GM19395 (cell line): ENCODE measurements around the gene MAPK7.

Experiments used
- ATAC-seq: cut with Tn5 transposase; IDR thresholded peaks from one replicate; pipeline ENCODE4 v1.9.1; 2021; ENCODE audit warnings: mild to moderate bottlenecking, moderate library complexity; ENCODE audit not compliant: unreplicated experiment

Gene MAPK7

GRCh38 chr17:19392303-19392702 lies 14.0 kb downstream of the MAPK7 start:
- no peak for ATAC-seq

DNA sequence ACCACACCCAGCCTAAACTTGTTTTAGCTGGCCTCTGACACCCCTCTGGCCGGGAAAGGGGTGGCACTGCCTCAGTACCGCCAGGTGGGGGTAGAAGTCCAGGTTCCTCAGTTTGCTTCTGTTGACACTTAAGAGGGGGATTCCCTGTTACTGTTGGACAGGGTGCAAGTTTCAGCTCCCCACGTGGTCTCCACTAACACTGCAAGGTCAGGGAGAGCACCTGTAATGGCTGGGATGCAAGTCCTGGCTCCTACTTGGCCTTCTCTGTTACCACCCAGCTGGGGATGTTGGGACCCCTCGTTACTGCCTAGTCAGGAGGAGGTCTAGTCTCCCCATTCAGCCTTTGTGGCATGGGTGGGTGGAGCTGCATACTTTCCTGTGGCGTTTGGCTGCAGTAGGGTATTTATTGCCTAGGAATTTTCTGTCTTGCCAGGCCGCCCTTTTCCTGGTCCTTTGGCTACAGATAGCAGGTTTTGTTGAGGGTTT lies 19.3 kb downstream of the MAPK7 start:
- no peak for ATAC-seq

- ATAC-seq: no peak
These were observed 20.2 kb downstream of the MAPK7 start for GRCh38 chr17:19398301-19399181.

DNA sequence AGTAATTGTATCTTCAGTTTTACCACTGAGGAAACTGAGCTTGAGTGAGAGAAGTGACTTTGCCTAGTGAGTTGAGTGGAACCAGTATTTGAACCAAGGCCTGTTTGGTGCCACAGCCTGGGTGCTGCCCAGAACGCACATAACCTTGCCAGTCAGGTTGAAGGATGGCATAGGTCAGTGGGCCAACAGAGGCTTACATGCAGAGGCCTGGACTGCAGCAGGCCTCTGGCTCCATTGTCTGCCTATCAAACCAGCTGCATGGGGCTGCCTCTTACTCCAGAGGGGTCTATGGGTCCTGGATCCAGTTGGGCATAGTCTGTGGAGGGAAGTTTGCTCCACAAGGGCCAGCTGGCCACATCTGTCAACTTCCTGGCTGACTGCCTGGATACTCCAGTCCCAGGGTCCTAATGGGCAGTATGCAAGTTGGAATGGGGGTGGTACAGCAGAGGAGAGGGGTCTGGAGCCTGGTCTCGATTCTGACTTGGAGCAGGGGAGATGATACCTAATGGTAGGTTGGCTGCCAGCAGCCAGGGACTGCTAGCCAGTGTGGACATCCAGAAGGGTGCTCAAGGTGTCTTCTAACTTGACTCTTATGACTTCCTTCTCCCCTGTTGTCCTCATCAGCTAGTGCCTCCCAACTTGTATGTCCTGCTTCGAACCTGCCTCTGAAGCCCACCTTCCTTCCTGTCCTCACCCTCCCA lies 21.6 kb downstream of the MAPK7 start:
- ATAC-seq: no peak

- ATAC-seq: no peak
These were observed 23.2 kb downstream of the MAPK7 start for GRCh38 chr17:19401321-19402010.

DNA sequence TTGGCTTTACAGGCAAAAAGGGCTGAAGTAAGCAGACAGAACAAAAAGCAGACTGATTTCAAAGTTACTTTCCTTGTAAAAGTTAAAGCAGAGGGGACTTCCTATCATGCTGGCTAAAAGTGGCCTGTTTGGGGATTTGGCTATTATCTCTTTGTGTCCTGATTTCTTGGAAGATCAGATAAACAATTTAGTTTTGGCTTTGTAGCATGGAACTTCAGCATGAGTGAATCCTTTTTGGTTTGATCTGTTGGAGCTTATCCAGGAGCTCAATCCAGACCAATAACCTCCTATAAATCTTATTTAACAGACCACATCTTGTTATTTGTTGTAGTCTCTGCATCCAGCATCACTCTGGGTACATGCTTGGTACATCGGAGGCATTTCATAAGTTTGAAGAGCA lies 23.9 kb downstream of the MAPK7 start:
- ATAC-seq: no peak

DNA sequence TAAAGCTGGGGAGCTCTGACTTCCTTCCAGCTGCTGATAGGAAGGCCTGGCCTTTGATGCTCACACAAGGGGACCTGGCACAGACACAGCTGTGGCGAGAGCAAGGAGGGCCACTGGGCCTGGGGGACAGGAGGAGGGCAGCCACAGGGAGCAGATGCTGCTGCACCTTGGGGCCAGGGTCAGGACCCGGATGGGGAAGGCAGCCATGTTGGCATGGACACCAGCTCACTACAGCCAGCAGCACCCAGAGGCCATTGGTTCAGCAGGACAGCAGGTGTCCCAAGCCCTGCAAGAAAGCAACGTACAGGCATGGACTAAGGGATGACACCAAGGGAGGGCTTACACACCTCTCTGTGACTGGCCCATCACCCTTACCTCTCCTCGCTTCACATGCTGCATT lies 24.7 kb downstream of the MAPK7 start:
- ATAC-seq: no peak

DNA sequence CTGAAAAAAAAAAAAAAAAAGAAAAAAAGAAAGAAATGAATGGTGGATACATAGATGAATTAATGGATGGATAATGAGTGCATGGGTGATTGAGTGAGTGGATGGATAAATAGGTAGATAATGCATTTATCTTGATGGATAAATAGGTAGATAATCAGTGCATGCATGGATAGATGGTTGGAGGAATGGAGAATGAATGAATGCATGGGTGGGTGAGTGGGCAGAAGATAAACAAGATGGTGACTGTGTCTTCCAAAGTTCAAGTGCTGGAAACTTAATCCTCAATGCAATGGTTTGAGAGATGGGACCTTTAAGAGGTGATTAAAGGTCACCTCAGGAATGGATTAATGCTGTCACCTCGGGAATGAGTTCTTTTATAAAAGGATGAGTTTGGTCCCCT lies 26.0 kb downstream of the MAPK7 start:
- no peak for ATAC-seq

DNA sequence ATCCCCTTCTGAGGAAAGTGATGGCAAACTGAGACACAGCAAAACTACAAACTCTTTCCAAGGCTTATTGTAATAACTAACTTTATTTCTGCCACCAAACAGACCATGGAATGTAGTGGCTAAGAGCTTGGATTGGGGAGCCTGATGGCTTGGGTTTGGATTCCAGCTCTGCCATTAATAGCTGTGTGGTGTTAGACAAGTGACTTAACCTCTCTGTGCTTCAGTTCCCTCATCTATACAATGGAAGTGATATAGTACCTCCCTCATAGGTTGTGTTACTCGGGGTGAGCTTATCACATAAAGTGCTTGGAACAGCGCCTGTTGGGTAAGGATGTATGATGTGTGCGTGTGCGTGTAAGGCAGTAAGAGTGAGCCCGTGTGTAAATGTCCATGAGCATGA lies 26.8 kb downstream of the MAPK7 start:
- no peak for ATAC-seq

DNA sequence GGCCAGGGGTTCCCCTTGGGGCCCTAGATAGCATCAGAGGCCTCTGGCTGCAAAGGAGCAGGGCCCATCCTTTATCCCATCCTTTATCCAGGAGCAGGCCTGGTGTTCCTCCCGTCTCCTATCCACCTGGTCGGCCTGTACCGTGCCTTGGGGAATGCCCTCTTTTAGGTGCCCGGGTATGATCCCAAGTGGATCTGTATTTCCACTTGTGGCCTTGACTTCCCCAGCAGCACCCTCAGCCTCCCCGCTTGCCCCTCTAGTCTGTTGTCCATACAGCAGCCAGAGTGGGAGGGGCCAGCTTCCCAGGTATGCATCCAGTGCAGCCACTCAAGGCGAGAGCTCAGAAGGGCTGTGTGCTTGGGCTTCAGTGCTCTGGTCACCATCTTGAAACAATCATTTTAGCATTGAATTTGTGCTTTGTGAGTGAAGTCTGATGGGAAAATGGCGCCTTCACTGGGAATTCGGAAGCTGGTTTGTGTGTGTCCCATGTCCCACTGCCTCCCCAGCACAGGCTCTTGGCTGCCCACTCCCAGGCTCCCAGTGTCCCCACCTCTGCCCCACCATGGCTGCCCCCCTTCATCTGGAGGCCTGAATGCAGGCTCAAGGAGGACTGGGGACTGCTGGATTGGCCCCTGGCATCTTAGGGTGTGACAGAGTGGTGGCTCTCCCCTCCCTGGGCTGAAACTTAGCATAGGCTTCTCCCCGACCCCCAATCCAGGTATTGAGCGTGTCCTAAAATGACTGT lies 29.5 kb downstream of the MAPK7 start:
- no peak for ATAC-seq

DNA sequence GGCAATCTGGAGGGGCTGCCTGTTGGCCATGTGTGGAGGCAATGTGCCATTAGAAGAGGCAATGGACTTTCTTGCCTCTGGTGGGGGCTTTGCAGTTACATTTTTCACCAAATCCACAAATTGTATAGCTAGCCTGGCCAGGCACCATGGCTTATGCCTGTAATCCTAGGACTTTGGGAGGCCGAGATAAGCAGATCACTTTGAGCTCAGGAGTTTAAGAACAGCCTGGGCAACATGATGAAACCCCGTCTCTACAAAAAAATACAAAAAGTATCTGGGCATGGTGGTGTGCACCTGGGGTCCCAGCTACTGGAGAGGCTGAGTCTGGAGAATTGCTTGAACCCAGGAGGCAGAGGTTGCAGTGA lies 30.0 kb downstream of the MAPK7 start:
- ATAC-seq: no peak

GRCh38 chr17:19409066-19409465 lies 30.8 kb downstream of the MAPK7 start:
- ATAC-seq: no peak

DNA sequence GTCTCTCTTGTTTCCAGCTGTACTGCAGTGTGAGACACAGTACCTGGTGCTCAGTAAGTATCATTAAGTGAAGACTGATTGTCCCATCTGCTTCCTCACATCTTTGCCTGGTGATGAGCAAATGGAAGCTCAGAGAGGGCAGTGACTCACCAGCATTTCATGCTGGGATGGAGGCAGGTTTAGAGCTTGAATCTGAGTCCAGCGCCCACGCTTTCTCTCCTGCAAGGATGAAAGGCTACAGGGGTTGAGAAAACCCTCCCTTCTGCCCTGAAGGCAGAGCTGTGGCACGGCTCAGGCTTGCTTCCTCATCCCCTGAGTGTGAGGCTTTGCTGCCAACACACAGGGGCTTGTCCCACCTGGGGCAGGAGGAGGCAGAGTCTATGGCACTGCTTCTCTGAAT lies 31.2 kb downstream of the MAPK7 start:
- ATAC-seq: no peak

GRCh38 chr17:19410091-19410490 lies 31.8 kb downstream of the MAPK7 start:
- no peak for ATAC-seq

DNA sequence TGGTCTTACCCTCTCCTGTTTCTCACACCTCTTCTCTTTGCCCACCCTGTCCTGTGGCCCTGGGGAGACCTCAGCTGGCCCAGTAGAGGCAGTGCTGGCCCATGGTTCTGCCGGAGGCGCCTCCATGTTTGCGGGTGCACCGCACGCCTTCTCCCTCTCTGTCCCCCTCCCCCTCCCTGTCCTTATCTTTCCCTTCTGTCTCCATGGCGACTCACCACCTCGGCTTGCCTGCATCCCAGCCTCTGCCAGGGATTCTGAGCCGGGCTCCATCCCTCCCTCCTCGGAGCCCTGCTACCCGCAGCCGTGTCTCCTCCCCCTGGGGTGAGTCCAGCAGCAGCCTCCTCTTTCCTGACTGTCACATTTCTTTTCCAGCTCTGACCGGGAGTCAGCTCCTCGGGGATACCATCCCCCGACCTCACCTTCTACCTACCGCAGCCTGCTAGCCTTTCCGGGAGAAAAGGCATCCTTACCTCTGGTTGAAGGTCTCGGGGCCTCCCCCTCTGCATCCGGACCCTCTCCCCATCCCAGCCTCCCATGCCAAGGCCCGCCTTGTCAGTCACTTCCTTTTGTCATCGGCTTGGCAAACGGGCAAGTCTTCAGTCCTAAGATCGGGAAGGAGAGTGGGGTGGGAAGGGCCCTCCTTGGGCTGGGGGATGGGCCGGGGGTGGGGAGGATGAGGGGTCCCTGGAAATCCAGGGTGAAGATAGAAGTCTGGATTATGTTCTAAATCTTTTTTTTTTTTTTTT lies 32.8 kb downstream of the MAPK7 start, which contains the start of gene RNF112:
RNF112 (plus strand) TSS at position 358 of the 746 bp plus-strand sequence; CDS start at position 535, 177 bp downstream.
- no peak for ATAC-seq

- no peak for ATAC-seq
These were observed 33.3 kb downstream of the MAPK7 start for GRCh38 chr17:19411631-19412030.

DNA sequence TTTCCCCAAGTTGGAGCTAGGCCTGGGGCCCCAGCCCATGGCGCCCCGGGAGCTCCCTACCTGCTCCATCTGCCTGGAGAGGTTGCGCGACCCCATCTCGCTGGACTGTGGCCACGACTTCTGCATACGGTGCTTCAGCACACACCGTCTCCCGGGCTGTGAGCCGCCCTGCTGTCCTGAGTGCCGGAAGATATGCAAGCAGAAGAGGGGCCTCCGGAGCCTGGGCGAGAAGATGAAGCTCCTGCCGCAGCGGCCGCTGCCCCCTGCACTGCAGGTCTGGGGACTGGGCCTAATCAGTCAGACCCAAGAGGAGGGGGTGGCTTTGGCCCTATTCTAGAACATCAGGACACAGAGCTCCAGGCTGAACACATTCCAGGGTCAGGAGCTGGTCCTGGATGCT lies 34.2 kb downstream of the MAPK7 start:
- ATAC-seq: no peak

DNA sequence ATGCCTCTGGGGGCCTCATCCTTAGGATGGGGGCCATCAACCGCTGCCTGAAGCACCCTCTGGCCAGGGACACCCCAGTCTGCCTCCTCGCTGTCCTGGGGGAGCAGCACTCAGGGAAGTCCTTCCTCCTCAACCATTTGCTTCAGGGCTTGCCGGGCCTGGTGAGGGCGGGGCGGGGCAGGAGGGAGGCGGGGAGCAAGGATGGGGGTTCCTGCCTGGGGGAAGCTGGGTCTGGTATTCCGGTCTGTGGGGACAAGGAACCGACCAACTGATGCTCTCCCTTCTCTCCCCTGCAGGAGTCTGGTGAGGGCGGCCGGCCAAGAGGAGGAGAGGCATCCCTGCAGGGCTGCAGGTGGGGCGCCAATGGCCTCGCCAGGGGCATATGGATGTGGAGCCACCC lies 34.7 kb downstream of the MAPK7 start:
- no peak for ATAC-seq

DNA sequence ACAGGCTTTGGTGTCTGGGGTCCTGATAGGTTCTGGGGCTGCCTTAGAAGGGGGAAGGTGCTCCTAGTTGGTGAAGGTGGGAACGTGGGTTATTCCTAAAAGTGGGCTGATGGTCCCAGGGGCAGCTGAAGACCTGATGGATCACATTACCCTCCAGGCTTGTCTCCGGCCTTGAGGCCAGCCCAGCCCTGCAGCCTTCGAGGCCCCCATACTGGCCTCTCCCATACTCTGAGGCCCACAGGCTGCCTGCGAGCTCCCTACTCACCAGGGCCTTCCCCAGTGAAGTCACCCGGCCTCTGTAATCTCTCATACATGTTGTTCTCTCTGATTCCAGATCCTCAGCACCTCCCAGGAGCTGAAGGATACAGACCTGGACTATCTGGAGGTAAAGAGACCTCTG lies 35.5 kb downstream of the MAPK7 start:
- ATAC-seq: no peak
